GM12878 (cell line): Measurements from ENCODE around the gene DACH1. TPM values are rescaled to one million over a fixed set of nuclear protein-coding genes. Genes with fewer than 3 reads are reported as not detected.

ENCODE experiments used
- ATAC-seq: fragments of 200-7000 bp; cut with Tn5 transposase; 3 replicates; pipeline ENCODE4 v1.9.1; 2020; ENCODE audit warnings: mild to moderate bottlenecking, moderate library complexity
- BruUV-seq: library from RNA; stranded (reverse); fragments of 400-500 nt; replicated peaks from 2 replicates; lab custom pipeline; 2021; lab: Mats Ljungman, UMichigan
- CTCF ChIA-PET: fragments of 300-600 bp; sonication (Branson Sonifier 250); formaldehyde crosslinking; extraction: SDS; loops from one replicate; lab custom pipeline; 2021; ENCODE audit warnings: inconsistent platforms; lab: Yijun Ruan, JAX
- POLR2A ChIA-PET: fragments of 350-600 bp; formaldehyde crosslinking; extraction: SDS; loops from one replicate; lab custom pipeline; 2021; ENCODE audit warnings: inconsistent platforms; lab: Charles Lee
- RAD21 ChIA-PET: fragments of 300-600 bp; sonication (Branson Sonifier 250); formaldehyde crosslinking; loops from one replicate; lab custom pipeline; 2023; ENCODE audit warnings: antibody characterized with exemption; ENCODE audit not compliant: unreplicated experiment; lab: Charles Lee
- SMC1A ChIA-PET: fragments of 300-600 bp; sonication (Branson Sonifier 250); formaldehyde crosslinking; loops from one replicate; lab custom pipeline; 2023; ENCODE audit not compliant: unreplicated experiment, uncharacterized antibody; lab: Charles Lee
- DNase-seq: peaks from one replicate; pipeline ENCODE4 v3.0.0-alpha.2; 2011; ENCODE audit warnings: low read depth, low spot score
- FAIRE-seq: peaks from 3 replicates; lab custom pipeline; 2011; peaks lifted over from hg19 to GRCh38; lab: Jason Lieb, UNC
- H2AFZ ChIP-seq: 2 replicates; pipeline ENCODE4 v1.6.0; 2011; ENCODE audit warnings: low read depth, low read length, control low read depth; ENCODE audit not compliant: control insufficient read depth
- H3K27ac ChIP-seq: 2 replicates; pipeline ENCODE4 v1.5.1; 2011; ENCODE audit warnings: control low read depth; ENCODE audit not compliant: control insufficient read depth, insufficient read depth
- H3K27me3 ChIP-seq, 2 experiments: replicated peaks in 1 of 2; 2 replicates each; pipeline versions ENCODE4 v1.6.0 to v1.6.1; 2011; ENCODE audit warnings: low read length in 1 of 2; ENCODE audit not compliant: control insufficient read depth in 2 of 2, insufficient read depth in 2 of 2
- H3K36me3 ChIP-seq, 2 experiments: 2 replicates each; pipeline ENCODE4 v1.5.1; 2011; ENCODE audit warnings: low read length in 1 of 2; ENCODE audit not compliant: control insufficient read depth in 2 of 2, insufficient read depth in 2 of 2
- H3K4me1 ChIP-seq: 2 replicates; pipeline ENCODE4 v1.6.1; 2011; ENCODE audit warnings: mild to moderate bottlenecking, low read length, moderate library complexity, mixed read lengths; ENCODE audit not compliant: control insufficient read depth, insufficient read depth
- H3K4me2 ChIP-seq: 2 replicates; pipeline ENCODE4 v1.6.0; 2011; ENCODE audit warnings: control low read depth; ENCODE audit not compliant: control insufficient read depth, insufficient read depth
- H3K4me3 ChIP-seq: fragments of 200-600 bp; sonication (generic); 2 replicates; pipeline ENCODE4 v1.5.1; 2016
- H3K79me2 ChIP-seq: 2 replicates; pipeline ENCODE4 v1.6.0; 2011; ENCODE audit warnings: low read length; ENCODE audit not compliant: control insufficient read depth, insufficient read depth
- H3K9ac ChIP-seq: 2 replicates; pipeline ENCODE4 v1.8.0; 2011; ENCODE audit warnings: low read length, control low read depth, mixed read lengths; ENCODE audit not compliant: control insufficient read depth, insufficient read depth
- H3K9me3 ChIP-seq: replicated peaks from 3 replicates; pipeline ENCODE4 v1.5.1; 2011; ENCODE audit warnings: mild to moderate bottlenecking, low read length; ENCODE audit not compliant: control insufficient read depth, insufficient read depth
- H4K20me1 ChIP-seq: 2 replicates; pipeline ENCODE4 v1.6.0; 2011; ENCODE audit not compliant: control insufficient read depth, insufficient read depth
- GATAD2B ChIP-seq: fragments of 450-650 bp; conservative IDR thresholded peaks from 2 replicates; pipeline ENCODE4 v1.6.1; 2017; ENCODE audit warnings: low read depth, mild to moderate bottlenecking, moderate library complexity
- REST ChIP-seq: IDR thresholded peaks from 2 replicates; pipeline ENCODE4 v1.6.1; 2012; ENCODE audit warnings: mild to moderate bottlenecking, low read depth, low read length
- WGBS: methylation state at CpG from one replicate; pipeline ENCODE4 v1.1.6; 2016; ENCODE audit warnings: low lambda C conversion rate; ENCODE audit not compliant: insufficient replicate concordance, insufficient coverage; ENCODE audit errors: missing lambda C conversion rate; 5-methylcytosine and 5-hydroxymethylcytosine counted together
- in situ Hi-C: fragments of 300-500 bp; cut with MboI; formaldehyde crosslinking; loops from 9 replicates; pipeline ENCODE4 v1.14.3; 2018; ENCODE audit warnings: mixed read lengths
- intact Hi-C: fragments of 100-400 bp; cut with micrococcal nuclease; formaldehyde crosslinking; loops from one replicate; pipeline ENCODE4 v1.14.2; 2022; ENCODE audit not compliant: unreplicated experiment
- polyA plus RNA-seq, 11 experiments: library from polyadenylated mRNA; depleted of rRNA in 4 of 11; unstranded in 6 of 11; stranded (reverse) in 5 of 11; fragments of >200 nt; fragmentation: Nextera tagmentation in 4 of 11; fragmentation: Illumina TruSeq in 1 of 11; extraction: Ambion mirVana in 4 of 11; extraction: Trizol in 1 of 11; gene quantifications; 1 replicate in 1 of 11; 2 replicates in 10 of 11; pipeline versions ENCODE4 v1.2.1 to v1.2.3, GENCODE V29; 2011 to 2016; ENCODE audit warnings: inconsistent platforms in 2 of 11, missing spikeins in 2 of 11, low read depth in 1 of 11
- total RNA-seq, 4 experiments: library from RNA; depleted of rRNA in 3 of 4; stranded (reverse); fragments of >200 nt in 3 of 4; fragmentation: Illumina TruSeq in 1 of 4; extraction: Trizol in 1 of 4; gene quantifications; 2 replicates each; pipeline versions ENCODE4 v1.2.1 to v1.2.3, GENCODE V29; 2013 to 2021

DACH1 gene
- total and polyA plus RNA-seq, 10 of the 15 experiments (the other 5 are each of a cell fraction or from before 2014, with no cell fraction given), result 0.05 TPM; not detected in 9

GRCh38 chr13:71638751-71639150, 228.3 kb downstream of the DACH1 start:
- Histone ChIP-seq H2AFZ (no peak overlapping the region), H3K27ac (no peak overlapping the region), H3K4me1 (no peaks in the 10 kb centered on the region), H3K79me2 (no peaks in the 10 kb centered on the region), H4K20me1 (no peaks in the 10 kb centered on the region), H3K4me3 (no peak overlapping the region), H3K4me2 (no peak overlapping the region), H3K27me3 (no peaks in the 10 kb centered on the region), H3K36me3 (no peaks in the 10 kb centered on the region), H3K9ac (no peak overlapping the region), H3K9me3 (no peaks in the 10 kb centered on the region)
- SMC1A ChIA-PET, result interaction anchor here (0.8 kb wide), 1 partner anchor 18 kb away, joined by 3 read pairs; no protein-coding TSS in a partner anchor
- intact Hi-C loops, result no loop called here
- 4% methylated on average over 1 of the region's 1 CpG for WGBS
- DNase-seq, result no peak
- RAD21 ChIA-PET, result no interaction called here
- in situ Hi-C loops, result no loop called here
- no peak for FAIRE-seq
- no TSS peak for BruUV-seq
- POLR2A ChIA-PET, result no interaction called here
- CTCF ChIA-PET, result no interaction called here
- no peak for ATAC-seq
- no peak for TF ChIP-seq REST
- TF ChIP-seq GATAD2B, result no peak
